HCT116 (cell line): ENCODE measurements around the gene TMEM244. TPM values are rescaled to one million over a fixed set of nuclear protein-coding genes. Genes with fewer than 3 reads are reported as not detected.

Experiments
- ATAC-seq: fragments of 200-7000 bp; cut with Tn5 transposase; 2 replicates; pipeline ENCODE4 v1.9.1; 2020; ENCODE audit warnings: mild to moderate bottlenecking, moderate library complexity
- BruUV-seq: library from RNA; stranded (reverse); fragments of 400-500 nt; replicated peaks from 2 replicates; lab custom pipeline; 2021; lab: Mats Ljungman, UMichigan
- CTCF ChIA-PET: fragments of 300-600 bp; sonication (Branson Sonifier 250); formaldehyde crosslinking; loops from one replicate; lab custom pipeline; 2021; ENCODE audit warnings: antibody characterized with exemption; lab: Charles Lee
- POLR2A ChIA-PET: fragments of 300-600, 350-600 bp; sonication (Branson Sonifier 250); formaldehyde crosslinking; loops from one replicate; lab custom pipeline; 2021; ENCODE audit warnings: antibody characterized with exemption; lab: Charles Lee
- RAD21 ChIA-PET, 2 experiments: fragments of 300-600 bp; sonication (Branson Sonifier 250); formaldehyde crosslinking; loops; one replicate each; lab custom pipeline; 2023; ENCODE audit warnings: low total read pairs in 2 of 2; ENCODE audit not compliant: uncharacterized antibody in 2 of 2, unreplicated experiment in 2 of 2, low non-redundant PET in 1 of 2; lab: Charles Lee
- DNase-seq: peaks from one replicate; pipeline ENCODE4 v3.0.0-alpha.2; 2010; ENCODE audit warnings: low read depth, low spot score
- H2AFZ ChIP-seq: fragments of 200-600 bp; shearing (Covaris generic), sonication (generic); 2 replicates; pipeline ENCODE4 v1.6.1; 2017; ENCODE audit warnings: low read depth, mixed run types, mixed read lengths, antibody characterized with exemption, low read length; ENCODE audit not compliant: poor library complexity, severe bottlenecking
- H3K27ac ChIP-seq: 2 replicates; pipeline ENCODE4 v1.5.1; 2012; ENCODE audit warnings: low read depth, low read length
- H3K27me3 ChIP-seq: fragments of 200-600 bp; sonication (generic); 2 replicates; pipeline ENCODE4 v1.6.1; 2016; ENCODE audit warnings: mixed run types, low read length, mixed read lengths; ENCODE audit not compliant: insufficient read depth
- H3K36me3 ChIP-seq, 2 experiments: fragments of 200-500 bp in 1 of 2; fragments of 200-600 bp in 1 of 2; sonication (Bioruptor generic) in 1 of 2; sonication (generic) in 1 of 2; 2 replicates each; pipeline versions ENCODE4 v1.5.1 to v1.6.1; 2014 to 2016; ENCODE audit warnings: low read length in 2 of 2, inconsistent platforms in 1 of 2, mixed read lengths in 1 of 2, mixed run types in 1 of 2; ENCODE audit not compliant: insufficient read depth in 2 of 2, control insufficient read depth in 1 of 2
- H3K4me1 ChIP-seq, 2 experiments: fragments of 200-600 bp in 1 of 2; sonication (generic) in 1 of 2; 2 replicates each; pipeline versions ENCODE4 v1.5.1 to v1.6.1; 2012 to 2017; ENCODE audit warnings: low read length in 2 of 2, inconsistent platforms in 1 of 2, mild to moderate bottlenecking in 1 of 2, mixed read lengths in 1 of 2, mixed run types in 1 of 2, moderate library complexity in 1 of 2; ENCODE audit not compliant: insufficient read depth in 2 of 2, control insufficient read depth in 1 of 2
- H3K4me2 ChIP-seq: fragments of 200-600 bp; sonication (generic); 2 replicates; pipeline ENCODE4 v1.6.1; 2017; ENCODE audit warnings: mixed run types, low read length, mixed read lengths
- H3K4me3 ChIP-seq, 2 experiments: fragments of 200-600 bp in 1 of 2; sonication (generic) in 1 of 2; replicated peaks in 1 of 2; 2 replicates each; pipeline ENCODE4 v1.5.1; 2011 to 2016; ENCODE audit warnings: low read length in 2 of 2, control low read depth in 1 of 2, low read depth in 1 of 2, mild to moderate bottlenecking in 1 of 2, mixed read lengths in 1 of 2, mixed run types in 1 of 2
- H3K79me2 ChIP-seq: fragments of 200-600 bp; sonication (generic); 2 replicates; pipeline ENCODE4 v1.6.1; 2017; ENCODE audit warnings: mild to moderate bottlenecking, mixed run types, low read length, moderate library complexity, mixed read lengths; ENCODE audit not compliant: insufficient read depth
- H3K9ac ChIP-seq: fragments of 200-600 bp; sonication (generic); 2 replicates; pipeline ENCODE4 v1.6.1; 2016; ENCODE audit warnings: low read length, mixed read lengths
- H3K9me2 ChIP-seq: fragments of 200-600 bp; sonication (generic), shearing (Covaris generic); 2 replicates; pipeline ENCODE4 v1.6.1; 2017; ENCODE audit warnings: mixed run types, mild to moderate bottlenecking, moderate library complexity; ENCODE audit not compliant: insufficient read depth
- H3K9me3 ChIP-seq, 2 experiments: fragments of 200-500 bp in 1 of 2; fragments of 200-600 bp in 1 of 2; sonication (Bioruptor generic) in 1 of 2; sonication (generic) in 1 of 2; 2 replicates each; pipeline ENCODE4 v1.6.1; 2014 to 2017; ENCODE audit warnings: low read length in 2 of 2, mixed read lengths in 2 of 2, inconsistent platforms in 1 of 2, low read depth in 1 of 2, mild to moderate bottlenecking in 1 of 2, mixed run types in 1 of 2, moderate library complexity in 1 of 2; ENCODE audit not compliant: control insufficient read depth in 1 of 2, insufficient read depth in 1 of 2
- H4K20me1 ChIP-seq: fragments of 200-600 bp; sonication (generic), shearing (Covaris generic); 2 replicates; pipeline ENCODE4 v1.6.1; 2017; ENCODE audit warnings: mixed run types, mild to moderate bottlenecking, moderate library complexity; ENCODE audit not compliant: insufficient read depth
- ELF1 ChIP-seq: IDR thresholded peaks from 2 replicates; pipeline ENCODE4 v1.6.1; 2012; ENCODE audit warnings: low read depth, borderline replicate concordance
- EZH2 ChIP-seq: fragments of 200-600 bp; sonication (generic); IDR thresholded peaks from 2 replicates; pipeline ENCODE4 v1.6.1; 2017; ENCODE audit warnings: antibody characterized with exemption, mixed run types
- EZH2phosphoT487 ChIP-seq: fragments of 200-600 bp; IDR thresholded peaks from 2 replicates; pipeline ENCODE4 v1.6.1; 2018; ENCODE audit warnings: antibody characterized with exemption, borderline replicate concordance
- FOSL1 ChIP-seq: IDR thresholded peaks from 2 replicates; pipeline ENCODE4 v1.6.1; 2012; ENCODE audit warnings: low read depth
- MAX ChIP-seq: IDR thresholded peaks from 2 replicates; pipeline ENCODE4 v1.6.1; 2012
- POLR2A ChIP-seq: IDR thresholded peaks from 2 replicates; pipeline ENCODE4 v1.7.0; 2011; ENCODE audit warnings: borderline replicate concordance; ENCODE audit not compliant: insufficient read depth, insufficient read length; ENCODE audit errors: extremely low read depth
- POLR2AphosphoS5 ChIP-seq: IDR thresholded peaks from 2 replicates; pipeline ENCODE4 v1.6.1; 2011; ENCODE audit warnings: mild to moderate bottlenecking, low read depth, low read length, moderate library complexity
- RAD21 ChIP-seq: IDR thresholded peaks from 2 replicates; pipeline ENCODE4 v1.6.1; 2012; ENCODE audit warnings: low read depth, mild to moderate bottlenecking
- SIN3A ChIP-seq: IDR thresholded peaks from 2 replicates; pipeline ENCODE4 v1.6.1; 2012; ENCODE audit warnings: low read depth
- YY1 ChIP-seq: IDR thresholded peaks from 2 replicates; pipeline ENCODE4 v1.6.1; 2011; ENCODE audit warnings: low read length, low read depth, moderate library complexity, mild to moderate bottlenecking; ENCODE audit not compliant: insufficient replicate concordance; ENCODE audit errors: extremely low read depth
- ZFX ChIP-seq: fragments of 450-650 bp; IDR thresholded peaks from 2 replicates; pipeline ENCODE4 v1.6.1; 2017
- ZNF274 ChIP-seq: fragments of 200-500 bp; sonication (Bioruptor generic); IDR thresholded peaks from 2 replicates; pipeline ENCODE4 v1.6.1; 2014; ENCODE audit warnings: mild to moderate bottlenecking, low read depth, low read length, inconsistent platforms
- intact Hi-C: fragments of 100-400 bp; cut with micrococcal nuclease; formaldehyde crosslinking; loops from 2 replicates; pipeline ENCODE4 v1.10.0; 2022
- total RNA-seq: library from RNA; stranded (reverse); gene quantifications from one replicate; pipeline ENCODE4 v1.2.1, GENCODE V29; 2021; ENCODE audit not compliant: unreplicated experiment

TMEM244 gene
- total RNA-seq, 1 experiment from 2014 or later = not detected

- TF ChIP-seq POLR2AphosphoS5 (no peak), ELF1 (no peak), RAD21 (no peak), MAX (no peak), POLR2A (no peak), YY1 (no peak), ZNF274 (no peak), FOSL1 (no peak), EZH2 (no peak), ZFX (no peak), SIN3A (no peak)
Observed at GRCh38 chr6:129835691-129836090, 25.4 kb downstream of the TMEM244 start (continued).

GRCh38 chr6:129832299-129832698, 28.8 kb downstream of the TMEM244 start:
- H3K27me3 ChIP-seq = no peaks in the 10 kb centered on the region
- H3K9me3 ChIP-seq = no peaks in the 10 kb centered on the region
- ChIA-PET CTCF (interaction anchor here (1.4 kb wide), 1 partner anchor 149 kb away, joined by 3 read pairs; no protein-coding TSS in a partner anchor), RAD21 (no interaction called here), POLR2A (no interaction called here)
- no peak overlapping the region for H3K4me3 ChIP-seq
- DNase-seq (no peak), ATAC-seq (no peak)
- no peak overlapping the region for H3K27ac ChIP-seq
- no peak for TF ChIP-seq ELF1
- TF ChIP-seq POLR2AphosphoS5 = no peak
- TF ChIP-seq MAX = no peak
- no peak for TF ChIP-seq EZH2phosphoT487
- TF ChIP-seq, all 23 proteins: peak for 0
- no peak overlapping the region for H3K9ac ChIP-seq
- no peaks in the 10 kb centered on the region for H4K20me1 ChIP-seq
- no peaks in the 10 kb centered on the region for H3K4me1 ChIP-seq
- H3K36me3 ChIP-seq = no peaks in the 10 kb centered on the region
- H3K9me2 ChIP-seq = no peaks in the 10 kb centered on the region
- no peak overlapping the region for H2AFZ ChIP-seq
- no peaks in the 10 kb centered on the region for H3K79me2 ChIP-seq
- BruUV-seq = no TSS peak
- intact Hi-C loops = no loop called here
- H3K4me2 ChIP-seq = no peak overlapping the region
